ENCODE measurements around the gene EREG.

The EREG gene

GRCh38 chr4:74435296-74435695 is 70.4 kb downstream of the EREG start:
- H3K36me3 ChIP-seq (ENCODE audit: control insufficient read depth, insufficient read depth, low read length): no peaks in the 10 kb centered on the region
- no peaks in the 10 kb centered on the region for H3K27me3 ChIP-seq (replicated peaks; ENCODE audit: control insufficient read depth, insufficient read depth, low read length, poor library complexity, severe bottlenecking)
- no peak overlapping the region for H3K4me3 ChIP-seq (ENCODE audit: insufficient read depth, low read depth, low read length, poor library complexity, severe bottlenecking)
- H3K27ac ChIP-seq (ENCODE audit: insufficient read depth, low read length, poor library complexity, severe bottlenecking): no peak overlapping the region
- DNase-seq: no peak
- H3K9me3 ChIP-seq (ENCODE audit: control insufficient read depth, low read length): no peaks in the 10 kb centered on the region
- H3K4me1 ChIP-seq (ENCODE audit: control insufficient read depth, insufficient read depth, low read length, poor library complexity, severe bottlenecking): no peaks in the 10 kb centered on the region

- H3K9me3 ChIP-seq (ENCODE audit: control insufficient read depth, low read length): no peaks in the 10 kb centered on the region
- no peaks in the 10 kb centered on the region for H3K4me1 ChIP-seq (ENCODE audit: control insufficient read depth, insufficient read depth, low read length, poor library complexity, severe bottlenecking)
- DNase-seq: no peak
- H3K36me3 ChIP-seq (ENCODE audit: control insufficient read depth, insufficient read depth, low read length): no peaks in the 10 kb centered on the region
- no peaks in the 10 kb centered on the region for H3K27me3 ChIP-seq (replicated peaks; ENCODE audit: control insufficient read depth, insufficient read depth, low read length, poor library complexity, severe bottlenecking)
- no peak overlapping the region for H3K27ac ChIP-seq (ENCODE audit: insufficient read depth, low read length, poor library complexity, severe bottlenecking)
- no peak overlapping the region for H3K4me3 ChIP-seq (ENCODE audit: insufficient read depth, low read depth, low read length, poor library complexity, severe bottlenecking)
Measured at GRCh38 chr4:74437866-74438265, 72.9 kb downstream of the EREG start.
